H9 (cell line): Measurements from ENCODE around the gene PHF5A. TPM values are rescaled to one million over a fixed set of nuclear protein-coding genes. Genes with fewer than 3 reads are reported as not detected.

ENCODE experiments used
- DNase-seq: peaks from one replicate; pipeline ENCODE4 v3.0.0-alpha.2; 2017
- H2AFZ ChIP-seq: one replicate; pipeline ENCODE4 v1.6.1; 2013; ENCODE audit warnings: mild to moderate bottlenecking, low read length, control low read depth, moderate library complexity
- H2AK5ac ChIP-seq: 2 replicates; pipeline ENCODE4 v1.6.1; 2013; ENCODE audit warnings: low read length, control low read depth, mixed read lengths; ENCODE audit not compliant: insufficient read length
- H2BK120ac ChIP-seq: one replicate; pipeline ENCODE4 v1.6.1; 2013; ENCODE audit warnings: low read depth, mild to moderate bottlenecking, low read length, control low read depth, inconsistent platforms; ENCODE audit not compliant: poor library complexity, severe bottlenecking
- H2BK12ac ChIP-seq: 2 replicates; pipeline ENCODE4 v1.6.1; 2013; ENCODE audit warnings: low read length, control low read depth, mixed read lengths, low read depth; ENCODE audit not compliant: insufficient read length
- H2BK15ac ChIP-seq: 2 replicates; pipeline ENCODE4 v1.6.1; 2013; ENCODE audit warnings: low read depth, low read length, control low read depth
- H2BK20ac ChIP-seq: one replicate; pipeline ENCODE4 v1.6.1; 2013; ENCODE audit warnings: low read depth, mild to moderate bottlenecking, low read length, control low read depth, inconsistent platforms; ENCODE audit not compliant: poor library complexity, severe bottlenecking
- H2BK5ac ChIP-seq: 2 replicates; pipeline ENCODE4 v1.6.1; 2013; ENCODE audit warnings: low read length, control low read depth, mixed read lengths; ENCODE audit not compliant: insufficient read length
- H3K14ac ChIP-seq: 2 replicates; pipeline ENCODE4 v1.6.1; 2013; ENCODE audit warnings: low read length, control low read depth; ENCODE audit not compliant: insufficient read depth
- H3K18ac ChIP-seq: 2 replicates; pipeline ENCODE4 v1.6.1; 2013; ENCODE audit warnings: low read depth, mild to moderate bottlenecking, mixed read lengths, low read length, control low read depth; ENCODE audit not compliant: insufficient read length
- H3K23ac ChIP-seq: 2 replicates; pipeline ENCODE4 v1.6.1; 2013; ENCODE audit warnings: low read length, control low read depth, mixed read lengths, low read depth; ENCODE audit not compliant: insufficient read length
- H3K23me2 ChIP-seq: 2 replicates; pipeline ENCODE4 v1.6.1; 2013; ENCODE audit warnings: low read depth, mild to moderate bottlenecking, mixed read lengths, low read length, control low read depth; ENCODE audit not compliant: insufficient read length, poor library complexity, severe bottlenecking
- H3K27ac ChIP-seq: 2 replicates; pipeline ENCODE4 v1.5.1; 2013; ENCODE audit warnings: low read length, control low read depth, mixed read lengths, low read depth; ENCODE audit not compliant: insufficient read length
- H3K27me3 ChIP-seq: 2 replicates; pipeline ENCODE4 v1.6.1; 2013; ENCODE audit warnings: low read length, control low read depth, inconsistent platforms; ENCODE audit not compliant: insufficient read depth
- H3K4ac ChIP-seq: 2 replicates; pipeline ENCODE4 v1.6.1; 2013; ENCODE audit warnings: low read depth, mild to moderate bottlenecking, control low read depth, inconsistent platforms, low read length, moderate library complexity
- H3K4me1 ChIP-seq: 2 replicates; pipeline ENCODE4 v1.6.1; 2013; ENCODE audit warnings: low read length, control low read depth, inconsistent platforms; ENCODE audit not compliant: insufficient read depth
- H3K4me2 ChIP-seq: 2 replicates; pipeline ENCODE4 v1.6.1; 2013; ENCODE audit warnings: low read length, control low read depth, mixed read lengths; ENCODE audit not compliant: insufficient read length, insufficient read depth
- H3K56ac ChIP-seq: 2 replicates; pipeline ENCODE4 v1.6.1; 2013; ENCODE audit warnings: low read depth, mild to moderate bottlenecking, mixed read lengths, low read length, control low read depth; ENCODE audit not compliant: insufficient read length
- H3K79me1 ChIP-seq: 2 replicates; pipeline ENCODE4 v1.6.1; 2013; ENCODE audit warnings: low read depth, mild to moderate bottlenecking, moderate library complexity, low read length, control low read depth, inconsistent platforms; ENCODE audit not compliant: insufficient read depth, poor library complexity, severe bottlenecking
- H3K79me2 ChIP-seq: 2 replicates; pipeline ENCODE4 v1.6.1; 2013; ENCODE audit warnings: low read length, control low read depth, inconsistent platforms; ENCODE audit not compliant: insufficient read depth
- H3K9ac ChIP-seq: 2 replicates; pipeline ENCODE4 v1.6.1; 2013; ENCODE audit warnings: low read length, control low read depth, mixed read lengths; ENCODE audit not compliant: insufficient read length; ENCODE audit errors: extremely low read depth
- H3K9me3 ChIP-seq: one replicate; pipeline ENCODE4 v1.6.1; 2013; ENCODE audit warnings: low read depth, low read length, inconsistent platforms; ENCODE audit not compliant: control insufficient read depth
- H3T11ph ChIP-seq: one replicate; pipeline ENCODE4 v1.6.1; 2013; ENCODE audit warnings: mild to moderate bottlenecking, low read length, control low read depth, inconsistent platforms
- H4K20me1 ChIP-seq: one replicate; pipeline ENCODE4 v1.6.1; 2013; ENCODE audit not compliant: control insufficient read depth, insufficient read length, insufficient read depth
- H4K5ac ChIP-seq: 2 replicates; pipeline ENCODE4 v1.6.1; 2013; ENCODE audit warnings: low read depth, mild to moderate bottlenecking, mixed read lengths, low read length, control low read depth; ENCODE audit not compliant: insufficient read length
- H4K8ac ChIP-seq: replicated peaks from 2 replicates; pipeline ENCODE4 v1.6.1; 2013; ENCODE audit warnings: low read length, control low read depth, mixed read lengths, low read depth; ENCODE audit not compliant: insufficient read length
- H4K91ac ChIP-seq: 2 replicates; pipeline ENCODE4 v1.6.1; 2013; ENCODE audit warnings: low read depth, mild to moderate bottlenecking, moderate library complexity, mixed read lengths, low read length, control low read depth; ENCODE audit not compliant: insufficient read length
- H3K27ac Mint-ChIP-seq, 3 experiments: 2 replicates in 2 of 3; 3 replicates in 1 of 3; pipeline ENCODE4 v1.8.0; 2020 to 2021; ENCODE audit warnings: mixed read lengths in 3 of 3, mild to moderate bottlenecking in 1 of 3, moderate library complexity in 1 of 3
- H3K27me3 Mint-ChIP-seq: 2 replicates; pipeline ENCODE4 v1.8.0; 2021; ENCODE audit warnings: low read depth, mild to moderate bottlenecking, moderate library complexity, mixed read lengths
- H3K36me3 Mint-ChIP-seq, 3 experiments: 2 replicates in 2 of 3; 3 replicates in 1 of 3; pipeline ENCODE4 v1.8.0; 2020 to 2021; ENCODE audit warnings: low read depth in 3 of 3, mixed read lengths in 3 of 3; ENCODE audit not compliant: insufficient read depth in 1 of 3
- H3K4me1 Mint-ChIP-seq, 2 experiments: 2 replicates each; pipeline ENCODE4 v1.8.0; 2020; ENCODE audit warnings: mixed read lengths in 2 of 2
- H3K4me3 Mint-ChIP-seq, 2 experiments: 2 replicates in 1 of 2; 3 replicates in 1 of 2; pipeline ENCODE4 v1.8.0; 2020 to 2021; ENCODE audit warnings: mild to moderate bottlenecking in 2 of 2, mixed read lengths in 2 of 2, moderate library complexity in 1 of 2
- H3K9me3 Mint-ChIP-seq, 2 experiments: 2 replicates in 1 of 2; 3 replicates in 1 of 2; pipeline ENCODE4 v1.8.0; 2020; ENCODE audit warnings: mild to moderate bottlenecking in 2 of 2, mixed read lengths in 2 of 2, moderate library complexity in 1 of 2
- WGBS: extraction: QIAGEN DNeasy Blood & Tissue Kit; methylation state at CpG from one replicate; pipeline ENCODE4 v1.1.7; 2013; ENCODE audit warnings: missing lambda C conversion rate, low lambda C conversion rate, mixed read lengths; ENCODE audit not compliant: insufficient read length; ENCODE audit errors: extremely low coverage; 5-methylcytosine and 5-hydroxymethylcytosine counted together
- total RNA-seq: library from RNA; stranded (reverse); gene quantifications from 2 replicates; pipeline ENCODE4 v1.2.1, GENCODE V29; 2021
- TF ChIP-seq, protein P1 (sequence below): fragments of 200-600 bp; sonication (generic); conservative IDR thresholded peaks from 3 replicates; pipeline ENCODE4 v1.8.0; 2021; ENCODE audit warnings: antibody characterized with exemption, mild to moderate bottlenecking

The PHF5A gene
- total RNA-seq, 1 experiment from 2014 or later = 114 TPM

- H2BK12ac ChIP-seq = no peak overlapping the region
- no peak overlapping the region for H3K27ac ChIP-seq
- H2BK20ac ChIP-seq = no peak overlapping the region
- no peak overlapping the region for H4K5ac ChIP-seq
- no peaks in the 10 kb centered on the region for H4K20me1 ChIP-seq
- no peak overlapping the region for H3K4ac ChIP-seq
- H3K4me2 ChIP-seq = no peak overlapping the region
- H2BK15ac ChIP-seq = no peak overlapping the region
- no peaks in the 10 kb centered on the region for H3K9me3 ChIP-seq
- no peak overlapping the region for H2AK5ac ChIP-seq
- Mint-ChIP-seq H3K4me3 (no peak overlapping the region), H3K9me3 (no peaks in the 10 kb centered on the region), H3K27me3 (no peaks in the 10 kb centered on the region), H3K27ac (no peak overlapping the region), H3K36me3 (peaks cover 20 to 36% (median 29%) of the 10 kb centered on the region in 3 experiments; a peak in 6 of 7 replicates), H3K4me1 (peaks cover 19 to 21% of the 10 kb centered on the region in 2 experiments)
- no peaks in the 10 kb centered on the region for H3K79me2 ChIP-seq
- H4K91ac ChIP-seq = no peak overlapping the region
- TF ChIP-seq, protein P1, sequence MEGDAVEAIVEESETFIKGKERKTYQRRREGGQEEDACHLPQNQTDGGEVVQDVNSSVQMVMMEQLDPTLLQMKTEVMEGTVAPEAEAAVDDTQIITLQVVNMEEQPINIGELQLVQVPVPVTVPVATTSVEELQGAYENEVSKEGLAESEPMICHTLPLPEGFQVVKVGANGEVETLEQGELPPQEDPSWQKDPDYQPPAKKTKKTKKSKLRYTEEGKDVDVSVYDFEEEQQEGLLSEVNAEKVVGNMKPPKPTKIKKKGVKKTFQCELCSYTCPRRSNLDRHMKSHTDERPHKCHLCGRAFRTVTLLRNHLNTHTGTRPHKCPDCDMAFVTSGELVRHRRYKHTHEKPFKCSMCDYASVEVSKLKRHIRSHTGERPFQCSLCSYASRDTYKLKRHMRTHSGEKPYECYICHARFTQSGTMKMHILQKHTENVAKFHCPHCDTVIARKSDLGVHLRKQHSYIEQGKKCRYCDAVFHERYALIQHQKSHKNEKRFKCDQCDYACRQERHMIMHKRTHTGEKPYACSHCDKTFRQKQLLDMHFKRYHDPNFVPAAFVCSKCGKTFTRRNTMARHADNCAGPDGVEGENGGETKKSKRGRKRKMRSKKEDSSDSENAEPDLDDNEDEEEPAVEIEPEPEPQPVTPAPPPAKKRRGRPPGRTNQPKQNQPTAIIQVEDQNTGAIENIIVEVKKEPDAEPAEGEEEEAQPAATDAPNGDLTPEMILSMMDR = no peak; the same call in 2 of the 3 replicates
- H3K27me3 ChIP-seq = no peaks in the 10 kb centered on the region
- H3T11ph ChIP-seq = no peak overlapping the region
- no peak overlapping the region for H3K9ac ChIP-seq
- no peak overlapping the region for H3K14ac ChIP-seq
- no peak overlapping the region for H3K56ac ChIP-seq
- no peak for DNase-seq
- H3K23me2 ChIP-seq = no peaks in the 10 kb centered on the region
- no peak overlapping the region for H2AFZ ChIP-seq
- H3K4me1 ChIP-seq = peaks cover 5% of the 10 kb centered on the region; the same call in 1 of the 2 replicates
- no peak overlapping the region for H2BK5ac ChIP-seq
- H3K79me1 ChIP-seq = no peaks in the 10 kb centered on the region
- no CpG with 5 or more reads among the region's 8 CpGs for WGBS
- no peak overlapping the region for H3K18ac ChIP-seq
- no peak overlapping the region for H2BK120ac ChIP-seq
- H3K23ac ChIP-seq = no peak overlapping the region
- H4K8ac ChIP-seq = no peak overlapping the region
These were observed 48.0 kb upstream of the PHF5A start for GRCh38 chr22:41516462-41516861.
